ENCODE results near the gene IL17RB.

- no peak for TF ChIP-seq CTCF (conservative IDR thresholded peaks at IDR 0.05; ENCODE audit: low read length)
- no peak for TF ChIP-seq EZH2phosphoT487 (IDR thresholded peaks at IDR 0.05; ENCODE audit: borderline replicate concordance, low read depth, low read length)
Measured at GRCh38 chr3:53859178-53859577, 12.8 kb downstream of the IL17RB start.

All from OCI-LY7 (cell line).